Stimulated activated CD8-positive, alpha-beta memory T cell treated with anti-CD3 and anti-CD28 coated beads, Interleukin-15, amount 100 ng/mL, for 24 hours (primary cell): Measurements from ENCODE around the gene SPTBN1.

Source experiments
- DNase-seq: peaks from one replicate; pipeline ENCODE4 v3.0.0-alpha.2; 2020; ENCODE audit warnings: low read depth

The SPTBN1 gene

GRCh38 chr2:54656863-54657262, 200.7 kb downstream of the SPTBN1 start:
- no peak for DNase-seq

GRCh38 chr2:54657664-54658083, 201.5 kb downstream of the SPTBN1 start:
- DNase-seq: no peak

DNA sequence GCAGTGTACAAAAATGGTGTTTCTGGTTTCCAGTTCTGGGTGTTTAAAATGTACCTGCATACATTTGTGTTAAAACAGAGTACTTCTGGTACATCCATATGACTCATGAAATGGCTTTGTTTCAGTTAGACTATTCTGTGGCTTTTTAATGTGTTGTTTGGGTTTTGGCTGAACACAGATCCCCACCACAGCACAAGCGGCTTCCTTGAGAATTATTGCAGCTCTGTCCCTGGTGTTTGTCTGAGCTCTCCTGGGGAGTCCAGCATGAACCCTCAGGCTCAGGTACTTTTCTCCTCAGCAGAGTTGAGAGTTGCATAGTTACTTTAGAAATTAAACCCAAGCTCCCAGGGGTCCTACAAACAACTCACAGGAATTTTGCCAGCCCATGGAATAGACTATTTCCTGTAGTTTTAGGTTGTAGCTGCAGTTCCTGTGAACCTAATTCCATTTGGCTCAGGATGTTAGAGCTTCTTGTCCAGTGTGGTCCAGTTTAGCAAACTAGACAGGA, 202.5 kb downstream of the SPTBN1 start:
- DNase-seq: no peak

GRCh38 chr2:54659527-54659926, 203.4 kb downstream of the SPTBN1 start:
- DNase-seq: no peak

DNA sequence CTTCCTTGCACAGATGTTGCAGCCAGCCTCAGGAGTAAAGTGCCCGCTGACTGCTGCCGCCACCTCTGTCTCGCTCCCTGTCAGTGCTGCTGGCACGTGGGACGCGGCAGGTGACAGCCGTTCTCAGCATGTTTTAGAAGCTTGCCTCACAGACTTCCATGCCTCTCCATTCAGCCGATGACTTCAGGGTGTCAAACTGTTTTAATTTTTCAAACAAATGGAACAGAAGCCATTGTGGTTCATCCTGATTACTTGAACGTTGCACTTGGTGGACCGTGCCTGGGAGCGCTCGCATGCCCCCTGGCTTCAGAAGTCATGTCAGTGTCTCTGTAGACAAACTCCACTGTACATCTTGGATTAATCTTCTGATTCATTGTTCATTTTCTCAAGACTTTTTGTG, 204.6 kb downstream of the SPTBN1 start:
- no peak for DNase-seq

DNA sequence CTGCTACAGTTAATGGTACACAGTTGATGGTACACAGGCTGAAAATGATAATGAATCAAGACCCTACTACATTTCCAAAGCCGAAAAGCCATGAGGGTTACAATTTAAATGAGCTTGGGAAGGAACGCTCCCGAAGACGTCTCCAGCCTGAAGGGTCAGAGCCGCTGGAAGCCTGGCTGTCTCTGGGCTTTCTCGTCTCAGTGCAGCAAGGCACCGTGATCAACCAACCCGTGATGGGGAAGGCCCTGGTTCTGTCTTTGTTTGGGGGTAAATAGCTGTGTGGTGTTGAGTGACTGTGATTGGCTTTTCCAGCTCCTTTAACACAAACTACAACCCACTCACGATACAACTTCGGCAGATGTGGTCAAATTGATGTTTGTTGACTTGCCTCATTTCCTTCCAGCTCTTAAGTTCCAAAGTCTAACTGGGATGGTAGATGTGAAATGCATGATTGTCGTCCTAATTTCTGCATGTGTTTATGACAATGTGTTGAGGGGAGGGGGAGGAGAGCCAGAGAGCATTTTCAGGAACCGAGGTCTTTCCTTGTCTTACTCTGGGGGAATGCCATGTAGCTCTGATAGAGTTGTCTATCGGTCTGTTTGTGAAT, 207.4 kb downstream of the SPTBN1 start:
- no peak for DNase-seq

DNA sequence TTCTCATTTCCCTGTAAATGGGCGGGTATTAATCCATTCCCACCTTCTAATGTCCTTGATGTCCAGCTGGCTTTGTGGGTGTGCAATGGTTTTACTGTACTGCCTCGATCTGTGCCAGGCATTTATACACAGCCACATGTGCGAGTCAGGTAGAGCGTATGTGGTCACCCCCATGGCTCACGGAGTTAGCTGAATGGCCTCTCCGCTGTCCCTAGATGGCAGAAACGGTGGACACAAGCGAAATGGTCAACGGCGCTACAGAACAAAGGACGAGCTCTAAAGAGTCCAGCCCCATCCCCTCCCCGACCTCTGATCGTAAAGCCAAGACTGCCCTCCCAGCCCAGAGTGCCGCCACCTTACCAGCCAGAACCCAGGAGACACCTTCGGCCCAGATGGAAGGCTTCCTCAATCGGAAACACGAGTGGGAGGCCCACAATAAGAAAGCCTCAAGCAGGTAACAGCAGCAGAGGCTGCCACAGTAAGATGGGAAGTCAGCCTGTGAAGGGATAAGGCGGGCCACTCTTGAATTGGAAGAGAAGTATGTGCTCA, 208.2 kb downstream of the SPTBN1 start:
- no peak for DNase-seq

- no peak for DNase-seq
Observed at GRCh38 chr2:54665436-54665856, 209.3 kb downstream of the SPTBN1 start.

DNA sequence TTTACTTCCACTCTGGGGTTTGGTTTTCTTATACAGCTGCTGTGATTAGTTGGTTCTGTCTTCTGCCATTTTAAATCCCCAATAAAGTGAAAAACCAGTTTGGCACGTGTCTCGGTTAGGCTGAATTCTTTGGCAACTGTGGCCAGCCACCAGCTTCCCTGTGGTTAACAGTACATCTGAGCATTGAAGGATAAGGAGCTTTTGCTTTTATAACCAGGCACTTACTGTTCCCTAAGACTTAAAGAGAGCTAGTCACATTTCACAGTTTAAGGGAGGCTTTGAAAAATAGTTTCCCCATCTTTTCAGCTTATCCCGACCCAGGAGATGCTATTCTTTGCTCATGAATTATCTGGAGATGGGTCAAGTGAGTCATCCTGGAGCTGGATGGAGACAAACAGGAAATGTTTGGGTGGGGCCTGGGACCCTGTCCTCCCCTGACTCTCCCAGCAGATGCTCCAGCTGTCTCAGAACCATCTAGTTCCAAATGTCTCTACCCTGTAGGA, 210.1 kb downstream of the SPTBN1 start:
- no peak for DNase-seq

DNA sequence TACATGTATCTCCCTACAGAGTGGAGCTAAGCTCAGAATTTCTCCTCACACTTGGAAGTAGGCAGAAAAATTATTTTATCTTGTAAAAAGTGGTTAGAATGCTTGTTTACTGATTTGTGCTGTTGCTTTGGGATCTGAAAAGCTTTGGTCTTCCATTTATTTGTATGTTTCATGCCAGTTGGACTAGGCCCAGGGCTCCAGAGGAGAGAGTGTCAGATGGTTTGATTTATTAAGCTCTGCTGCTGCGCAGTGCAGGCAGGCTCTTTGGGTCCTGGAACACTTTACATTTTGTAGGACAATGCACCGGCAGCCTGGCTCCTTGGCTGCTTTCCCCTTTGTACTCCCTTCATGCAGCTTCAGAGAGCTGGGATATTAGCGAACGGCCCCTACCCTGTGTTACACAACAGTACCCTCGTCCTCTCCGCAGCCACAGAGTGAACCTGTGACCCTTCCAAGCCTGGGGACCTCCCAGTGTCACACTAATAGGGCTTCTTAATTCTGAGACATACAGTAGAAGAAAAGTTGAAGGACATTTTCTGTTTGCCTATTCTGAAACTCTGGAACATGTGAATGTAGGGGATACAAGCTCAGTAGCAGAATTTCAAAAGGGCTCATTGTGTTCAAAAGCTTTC, 210.6 kb downstream of the SPTBN1 start:
- no peak for DNase-seq

- no peak for DNase-seq
Observed at GRCh38 chr2:54667266-54667639, 211.1 kb downstream of the SPTBN1 start.

DNA sequence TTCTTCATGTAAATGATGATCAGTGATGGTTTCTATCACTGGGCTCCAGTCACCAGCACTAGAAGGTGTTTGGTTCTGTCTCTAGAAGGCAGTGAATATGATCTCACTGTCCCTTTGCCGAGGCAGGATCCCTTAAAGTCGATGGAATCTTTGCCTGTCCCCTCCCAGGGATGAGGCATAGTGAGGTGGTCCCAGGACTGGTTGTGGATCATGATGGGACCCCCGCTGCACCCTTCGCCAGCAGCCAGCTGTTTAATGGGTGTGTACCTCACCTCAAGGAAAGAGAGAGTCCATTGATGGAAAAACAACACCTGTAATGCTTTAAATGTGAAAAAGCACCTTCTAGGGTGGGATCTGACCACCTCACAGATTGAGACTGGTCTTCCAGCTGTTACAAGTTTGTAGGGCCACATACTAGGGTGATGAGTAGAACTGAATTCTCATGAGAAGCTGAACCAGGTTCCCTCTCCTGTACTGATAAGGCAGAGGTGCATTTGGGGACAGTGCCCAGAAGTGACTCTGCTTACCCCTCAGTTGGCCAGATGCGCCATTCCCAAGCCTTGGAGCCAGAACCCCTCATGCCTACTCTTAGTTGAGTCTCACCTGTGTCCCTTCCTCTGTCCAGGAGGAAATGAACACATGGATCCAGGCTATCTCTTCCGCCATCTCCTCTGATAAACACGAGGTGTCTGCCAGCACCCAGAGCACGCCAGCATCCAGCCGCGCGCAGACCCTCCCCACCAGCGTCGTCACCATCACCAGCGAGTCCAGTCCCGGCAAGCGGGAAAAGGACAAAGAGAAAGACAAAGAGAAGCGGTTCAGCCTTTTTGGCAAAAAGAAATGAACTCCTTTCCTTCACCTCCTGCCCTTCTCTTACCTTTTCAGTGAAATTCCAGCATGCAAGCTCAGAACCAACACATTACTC, 211.9 kb downstream of the SPTBN1 start:
- DNase-seq: no peak

DNA sequence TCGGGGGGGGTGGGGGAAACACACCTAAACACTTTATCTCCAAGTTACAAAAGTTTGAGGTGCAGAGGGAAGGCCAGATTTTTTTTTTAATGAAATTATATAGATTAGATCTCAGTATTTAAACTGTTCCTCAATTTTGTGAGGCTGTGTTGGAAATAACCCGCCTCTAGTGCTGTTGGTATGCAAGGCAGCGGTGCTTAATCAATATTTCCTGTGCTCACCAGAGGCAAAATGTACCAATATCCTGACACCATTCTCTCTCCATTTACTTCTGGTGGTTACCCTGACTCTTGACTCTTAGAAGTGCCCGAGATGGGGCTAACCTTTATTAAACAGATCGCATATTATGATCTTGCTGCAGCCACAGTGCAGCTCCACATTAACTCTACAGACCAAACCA, 212.6 kb downstream of the SPTBN1 start:
- no peak for DNase-seq

- DNase-seq: no peak
Observed at GRCh38 chr2:54669677-54670484, 213.8 kb downstream of the SPTBN1 start.

GRCh38 chr2:54670485-54671009, 214.4 kb downstream of the SPTBN1 start:
- no peak for DNase-seq

GRCh38 chr2:54671010-54671409, 214.9 kb downstream of the SPTBN1 start:
- no peak for DNase-seq

- DNase-seq: no peak
Observed at GRCh38 chr2:54671875-54672589, 215.9 kb downstream of the SPTBN1 start.

DNA sequence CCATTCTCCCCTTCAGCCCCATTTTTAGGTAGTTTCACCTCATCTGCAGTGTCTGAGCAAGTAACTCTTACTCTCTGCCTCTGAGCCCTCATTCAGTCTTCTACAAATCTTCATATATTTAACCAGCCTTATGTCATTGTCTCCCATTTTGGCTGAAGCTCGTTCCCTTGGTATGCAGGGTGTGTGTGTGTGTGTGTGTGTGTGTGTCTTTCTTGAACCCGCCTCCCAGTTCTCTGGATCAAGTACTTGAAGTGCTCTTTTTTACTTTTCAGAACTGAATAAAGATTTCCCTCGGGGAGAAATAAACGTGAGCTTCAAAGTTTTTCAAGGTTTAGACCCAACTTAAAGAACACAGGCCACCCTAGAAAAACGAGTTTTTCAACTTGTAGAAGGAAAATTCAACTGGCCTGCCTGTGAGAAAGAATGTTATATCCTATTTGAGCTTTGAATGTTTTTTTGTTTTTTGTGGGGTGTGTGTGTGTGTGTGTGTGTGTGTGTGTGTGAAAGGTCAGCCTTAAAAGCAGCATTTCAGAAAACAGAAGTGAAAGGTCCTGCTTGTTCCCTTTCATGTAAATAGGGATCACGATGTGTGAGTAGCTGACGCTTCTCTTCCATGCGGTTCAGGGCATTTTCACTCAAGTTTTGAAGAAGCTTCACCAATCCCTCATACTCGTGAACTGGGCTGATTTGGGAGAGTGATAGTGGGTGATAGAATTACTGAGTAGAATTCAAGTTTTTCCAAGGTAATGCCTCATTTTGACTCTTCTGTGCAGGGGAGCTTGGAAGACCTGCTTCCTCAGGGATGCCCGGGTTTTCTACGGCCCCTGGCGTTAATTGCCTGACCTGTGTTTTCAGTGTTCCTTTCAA, 216.7 kb downstream of the SPTBN1 start:
- DNase-seq: no peak

GRCh38 chr2:54673501-54673998, 217.4 kb downstream of the SPTBN1 start:
- DNase-seq: no peak
